ENCODE data around the gene SCART1. TPM values are rescaled to one million over a fixed set of nuclear protein-coding genes. Genes with fewer than 3 reads are reported as not detected.

Gene SCART1
- total RNA-seq (ENCODE audit: low replicate concordance) = 1.3 and 2.7 TPM in 2 replicates

DNA sequence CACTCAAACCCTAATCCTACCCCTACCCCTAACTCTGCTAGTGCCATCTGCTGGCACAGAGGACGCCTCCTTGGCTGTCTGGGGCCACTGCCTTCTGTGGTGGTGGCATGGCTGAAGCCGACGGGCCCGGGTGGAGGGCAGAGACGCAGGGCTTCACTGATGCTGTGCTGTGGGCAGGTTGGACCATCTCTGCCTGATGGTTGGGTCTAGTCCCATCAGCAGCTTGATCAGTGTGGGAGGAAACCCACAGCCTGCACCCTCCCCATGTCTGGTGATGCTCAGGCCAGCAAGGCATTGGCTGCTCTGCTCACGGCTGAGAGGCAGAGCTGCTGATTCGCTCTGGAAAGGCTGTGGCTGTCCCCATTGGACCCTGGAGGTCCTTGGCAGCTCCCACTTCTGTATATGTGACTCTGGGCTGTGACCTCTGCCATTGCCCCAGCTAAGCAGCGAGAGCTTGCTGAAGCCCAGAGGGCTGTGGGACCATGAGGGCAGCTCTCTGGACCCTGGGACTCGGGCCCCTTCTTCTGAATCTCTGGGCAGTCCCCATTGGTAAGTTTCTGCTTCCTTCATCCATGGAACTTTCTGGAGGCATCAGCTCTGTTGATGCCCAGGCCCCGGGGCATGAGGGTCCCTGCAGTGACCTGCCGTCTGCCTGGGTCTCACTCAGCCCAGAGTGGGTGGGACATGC is at the start of gene SCART1:
Gene SCART1, plus strand, starts transcription at position 430 of the 688 bp plus-strand sequence. Its CDS starts 53 bp downstream, at position 483.

GRCh38 chr10:133424601-133425000 is 29.1 kb upstream of the SCART1 start, which contains the start of gene SPRN:
Gene SPRN (minus strand): TSS chr10:133424625. CDS start chr10:133423681, 944 bp downstream.

Other genes with a start within 250 kb of the SCART1 start
- not detected in 2 replicates for gene UTF1, start 223.7 kb upstream of the SCART1 start, total RNA-seq (ENCODE audit: low replicate concordance)
- not detected in 2 replicates for gene VENTX, start 216.1 kb upstream of the SCART1 start, total RNA-seq (ENCODE audit: low replicate concordance)
- gene ADAM8, start 177.1 kb upstream of the SCART1 start, total RNA-seq (ENCODE audit: low replicate concordance) = 0.60 and 2.0 TPM in 2 replicates
- 58.4 and 92.9 TPM in 2 replicates for gene TUBGCP2, start 145.1 kb upstream of the SCART1 start, total RNA-seq (ENCODE audit: low replicate concordance)
- 19.8 and 21.9 TPM in 2 replicates for gene ZNF511, start 145.0 kb upstream of the SCART1 start, total RNA-seq (ENCODE audit: low replicate concordance)
- gene CALY, start 117.0 kb upstream of the SCART1 start, total RNA-seq (ENCODE audit: low replicate concordance) = not detected in 2 replicates
- not detected in 2 replicates for gene PRAP1, start 106.6 kb upstream of the SCART1 start, total RNA-seq (ENCODE audit: low replicate concordance)
- gene FUOM, start 95.9 kb upstream of the SCART1 start, total RNA-seq (ENCODE audit: low replicate concordance) = 3.2 and 24.3 TPM in 2 replicates
- gene ECHS1, start 80.6 kb upstream of the SCART1 start, total RNA-seq (ENCODE audit: low replicate concordance) = 30.3 and 69.2 TPM in 2 replicates
- gene PAOX, start 74.7 kb upstream of the SCART1 start, total RNA-seq (ENCODE audit: low replicate concordance) = 5.2 and 5.3 TPM in 2 replicates
- 19.2 and 34.1 TPM in 2 replicates for gene MTG1, start 59.8 kb upstream of the SCART1 start, total RNA-seq (ENCODE audit: low replicate concordance)
- 0.08 and 0.12 TPM in 2 replicates for gene SPRN, start 29.3 kb upstream of the SCART1 start, total RNA-seq (ENCODE audit: low replicate concordance)
- gene CYP2E1, start 73.4 kb downstream of the SCART1 start, total RNA-seq (ENCODE audit: low replicate concordance) = 0.53 and 0.59 TPM in 2 replicates
- gene SYCE1, start 111.6 kb downstream of the SCART1 start, total RNA-seq (ENCODE audit: low replicate concordance) = 0.90 TPM in 1 of 2 replicates, not detected in the other
- gene FRG2B, start 172.8 kb downstream of the SCART1 start, total RNA-seq (ENCODE audit: low replicate concordance) = not detected in 2 replicates